GM12872 (cell line): ENCODE measurements around the gene OGFR.

Experiments used
- CTCF ChIP-seq: IDR thresholded peaks from 3 replicates; pipeline ENCODE4 v1.5.1; 2011; ENCODE audit warnings: low read depth, mild to moderate bottlenecking, low read length, moderate library complexity; ENCODE audit not compliant: insufficient read depth

The OGFR gene

DNA sequence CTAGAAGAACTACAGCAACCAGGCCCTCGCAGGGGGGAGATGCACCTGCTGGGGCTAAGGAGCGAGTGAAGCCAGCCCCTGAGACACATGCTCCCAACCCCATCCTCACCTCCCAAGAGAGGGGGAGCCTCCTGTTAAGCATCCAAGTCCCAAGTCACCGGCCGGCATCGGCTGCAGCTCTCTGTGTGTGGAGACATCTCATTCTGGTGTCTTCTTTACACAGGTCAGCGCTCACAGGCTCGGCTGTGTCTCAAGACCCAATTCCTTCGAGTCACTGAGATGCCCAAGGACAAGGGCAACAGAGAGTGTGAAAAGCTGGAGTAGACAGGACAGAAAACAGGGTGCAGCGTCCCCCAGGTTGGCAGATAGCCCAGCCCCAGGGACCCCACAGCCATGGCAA, 29.4 kb upstream of the OGFR start:
- no peak for TF ChIP-seq CTCF

- no peak for TF ChIP-seq CTCF
These were observed 28.5 kb upstream of the OGFR start for GRCh38 chr20:62776035-62776691.

DNA sequence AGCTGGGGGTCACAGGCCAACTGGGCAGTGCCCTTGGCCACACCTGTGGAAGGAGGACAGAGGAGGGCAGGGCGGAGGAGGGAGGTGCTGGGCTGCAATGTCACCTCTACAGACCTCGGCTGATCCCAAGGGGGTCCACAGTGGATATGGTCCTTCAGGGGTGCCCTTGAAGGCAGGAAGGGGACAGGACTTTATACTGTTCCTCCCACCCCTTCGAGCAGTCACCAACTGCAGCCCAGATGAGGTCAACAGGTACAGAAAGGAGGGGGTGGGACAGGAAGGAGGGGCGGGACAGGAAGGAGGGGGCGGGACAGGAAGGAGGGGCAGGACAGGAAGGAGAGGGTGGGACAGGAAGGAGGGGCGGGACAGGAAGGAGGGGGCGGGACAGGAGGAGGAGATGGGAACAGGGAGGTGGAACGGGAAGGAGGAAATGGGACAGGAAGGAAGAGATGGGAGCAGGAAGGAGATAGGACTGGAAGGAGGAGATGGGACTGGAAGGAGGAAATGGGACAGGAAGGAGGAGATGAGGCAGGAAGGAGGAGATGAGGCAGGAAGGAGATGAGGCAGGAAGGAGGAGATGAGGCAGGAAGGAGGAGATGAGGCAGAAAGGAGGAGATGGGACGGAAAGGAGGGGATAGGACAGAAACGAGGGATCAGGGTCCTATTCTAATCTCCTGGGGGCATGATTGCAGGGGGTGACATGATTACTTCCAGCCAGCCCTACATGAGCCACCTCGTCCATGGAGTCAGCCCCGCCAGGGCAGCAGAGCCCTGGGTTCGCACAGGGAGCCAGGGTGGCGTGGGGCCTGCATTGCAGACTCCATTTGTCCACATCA, 27.7 kb upstream of the OGFR start:
- no peak for TF ChIP-seq CTCF

DNA sequence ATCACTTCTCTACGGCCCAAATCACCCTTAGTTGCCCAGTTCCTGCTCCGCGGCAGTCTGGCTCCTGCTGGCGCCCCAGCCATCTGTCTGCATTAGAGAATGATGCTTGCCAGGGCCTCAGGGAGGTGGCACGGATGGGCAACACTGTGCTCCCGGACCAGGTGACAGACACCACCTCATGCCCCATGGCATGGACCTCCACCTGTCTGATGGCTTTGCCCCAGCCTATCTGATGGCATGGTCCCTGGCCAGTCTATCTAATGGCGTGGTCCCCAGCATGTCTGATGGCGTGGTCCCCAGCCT, 27.2 kb upstream of the OGFR start:
- no peak for TF ChIP-seq CTCF

GRCh38 chr20:62778058-62778457, 26.6 kb upstream of the OGFR start:
- TF ChIP-seq CTCF = no peak

DNA sequence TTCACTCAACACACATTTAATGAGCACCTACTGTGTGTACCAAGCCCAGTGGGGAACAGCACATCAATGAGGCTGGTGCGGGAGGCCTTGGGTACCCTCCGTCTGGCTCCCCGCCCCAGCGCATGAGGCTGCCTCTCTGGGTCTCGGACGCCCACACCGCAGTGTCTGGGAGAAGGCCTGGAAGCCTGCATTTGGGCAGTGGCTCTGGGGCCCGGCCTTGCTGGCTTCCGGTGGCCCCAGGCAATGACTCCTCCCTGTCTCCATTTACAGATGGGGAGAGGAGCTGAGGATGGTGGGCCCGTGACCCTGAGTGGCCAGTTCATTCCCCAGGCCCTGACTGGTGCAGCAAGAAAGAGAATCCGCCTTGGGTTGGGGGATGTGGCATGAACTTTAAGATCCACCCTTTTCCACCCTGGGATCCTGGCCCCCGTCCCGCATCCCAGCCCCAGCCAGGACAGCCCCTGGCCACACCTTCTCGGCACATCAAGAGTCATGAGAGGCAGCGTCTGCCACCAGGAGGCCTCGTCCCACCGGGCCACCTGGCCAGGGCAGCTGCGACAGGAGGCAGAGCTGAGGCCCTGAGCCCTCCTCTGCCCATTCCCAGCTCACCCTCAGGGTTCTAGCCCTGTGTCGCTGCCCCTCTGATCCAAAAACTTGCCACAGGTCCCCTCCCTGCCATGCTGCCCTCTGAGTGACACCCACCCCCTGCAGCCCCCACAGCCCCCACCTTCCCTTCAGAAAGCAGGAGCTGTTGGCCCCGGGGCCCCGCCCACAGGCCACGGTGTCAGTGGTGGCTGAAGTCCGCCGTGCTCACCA, 25.8 kb upstream of the OGFR start:
- TF ChIP-seq CTCF = no peak

DNA sequence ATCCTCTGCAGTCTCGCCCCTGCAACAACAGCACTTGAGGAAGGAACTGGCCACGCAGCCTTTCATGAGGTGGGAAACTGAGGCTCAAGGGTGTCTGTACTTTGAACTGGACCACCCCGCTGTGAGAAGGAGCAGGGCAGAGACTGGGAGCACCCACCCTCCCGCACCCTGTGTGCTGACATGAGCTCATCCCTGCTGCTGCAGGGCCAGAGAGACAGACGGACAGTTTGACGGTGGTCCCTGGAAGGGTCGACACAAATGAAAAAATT, 25.3 kb upstream of the OGFR start:
- no peak for TF ChIP-seq CTCF
